ENCODE data around the gene PIK3CA. TPM values are rescaled to one million over a fixed set of nuclear protein-coding genes. Genes with fewer than 3 reads are reported as not detected.

The PIK3CA gene
- total and polyA plus RNA-seq, 2 experiments from 2014 or later: 5.1 to 13.4 TPM

GRCh38 chr3:179224584-179224983 is 76.4 kb downstream of the PIK3CA start (continued):
- TF ChIP-seq ETS1 (IDR thresholded peaks at IDR 0.05): no peak
- TF ChIP-seq EZH2phosphoT487 (IDR thresholded peaks at IDR 0.05; ENCODE audit: unreplicated experiment): no peak

GRCh38 chr3:179227349-179227748 is 79.2 kb downstream of the PIK3CA start:
- H3K4me1 ChIP-seq (ENCODE audit: insufficient read depth): peaks cover 13% of the 10 kb centered on the region
- DNase-seq (ENCODE audit: low spot score): peak; percentile 27
- H3K4me1 Mint-ChIP-seq: peaks cover 17% of the 10 kb centered on the region
- peaks cover 10% of the 10 kb centered on the region; the same call in 1 of the 2 replicates for H3K36me3 ChIP-seq (ENCODE audit: insufficient read depth)
- H2AFZ ChIP-seq: no peak overlapping the region
- H3K79me2 ChIP-seq (replicated peaks; ENCODE audit: insufficient read depth): no peaks in the 10 kb centered on the region
- peaks cover 18% of the 10 kb centered on the region for H3K36me3 Mint-ChIP-seq (ENCODE audit: low read depth)
- peak overlapping the region; percentile 82 for H3K27ac Mint-ChIP-seq
- no peak for ATAC-seq
- no peaks in the 10 kb centered on the region for H3K9me3 Mint-ChIP-seq
- H4K20me1 ChIP-seq (replicated peaks; ENCODE audit: insufficient read depth): no peaks in the 10 kb centered on the region
- H3K27ac ChIP-seq (ENCODE audit: low read depth): no peak overlapping the region
- no peaks in the 10 kb centered on the region for H3K9me2 ChIP-seq (ENCODE audit: insufficient read depth)
- no peak overlapping the region for H3K4me3 Mint-ChIP-seq
- H3K4me2 ChIP-seq: no peak overlapping the region
- no peaks in the 10 kb centered on the region for H3F3A ChIP-seq (replicated peaks; ENCODE audit: low read depth)
- no peaks in the 10 kb centered on the region for H3K27me3 Mint-ChIP-seq (ENCODE audit: insufficient read depth, low read depth, poor library complexity)
- no peak overlapping the region for H3K4me3 ChIP-seq
- H3K27me3 ChIP-seq (ENCODE audit: insufficient read depth): no peaks in the 10 kb centered on the region
- TF ChIP-seq ZNF462 (CRISPR knock-in tag; IDR thresholded peaks at IDR 0.05) (no peak), REST (IDR thresholded peaks at IDR 0.05; ENCODE audit: unreplicated experiment) (no peak), JUNB (IDR thresholded peaks at IDR 0.05; ENCODE audit: unreplicated experiment) (no peak), ZNF331 (CRISPR knock-in tag; IDR thresholded peaks at IDR 0.05; ENCODE audit: low read depth) (no peak), CREB1 (CRISPR knock-in tag; IDR thresholded peaks at IDR 0.05; ENCODE audit: low read depth) (no peak), STAT1 (IDR thresholded peaks at IDR 0.05; ENCODE audit: unreplicated experiment) (no peak), EZH2phosphoT487 (IDR thresholded peaks at IDR 0.05; ENCODE audit: unreplicated experiment) (no peak), POLR2AphosphoS5 (IDR thresholded peaks at IDR 0.05; ENCODE audit: low read depth) (no peak), ZNF114 (CRISPR knock-in tag; IDR thresholded peaks at IDR 0.05) (no peak), CTCF (conservative IDR thresholded peaks at IDR 0.05; ENCODE audit: low read depth in 2 of 2) (no peak), NANOG (IDR thresholded peaks at IDR 0.05; ENCODE audit: borderline replicate concordance) (no peak), EZH2 (IDR thresholded peaks at IDR 0.05; ENCODE audit: low read depth, unreplicated experiment) (no peak)
